ENCODE measurements around the gene TEX54. TPM values are rescaled to one million over a fixed set of nuclear protein-coding genes. Genes with fewer than 3 reads are reported as not detected.

The TEX54 gene
- total RNA-seq = not detected in 2 replicates
- polyA plus RNA-seq = not detected in 2 replicates
- polyA plus RNA-seq (2012) = 0.35 TPM in 1 of 2 replicates, not detected in the other
- not detected in 2 replicates for polyA minus RNA-seq (ENCODE audit: low replicate concordance)

DNA sequence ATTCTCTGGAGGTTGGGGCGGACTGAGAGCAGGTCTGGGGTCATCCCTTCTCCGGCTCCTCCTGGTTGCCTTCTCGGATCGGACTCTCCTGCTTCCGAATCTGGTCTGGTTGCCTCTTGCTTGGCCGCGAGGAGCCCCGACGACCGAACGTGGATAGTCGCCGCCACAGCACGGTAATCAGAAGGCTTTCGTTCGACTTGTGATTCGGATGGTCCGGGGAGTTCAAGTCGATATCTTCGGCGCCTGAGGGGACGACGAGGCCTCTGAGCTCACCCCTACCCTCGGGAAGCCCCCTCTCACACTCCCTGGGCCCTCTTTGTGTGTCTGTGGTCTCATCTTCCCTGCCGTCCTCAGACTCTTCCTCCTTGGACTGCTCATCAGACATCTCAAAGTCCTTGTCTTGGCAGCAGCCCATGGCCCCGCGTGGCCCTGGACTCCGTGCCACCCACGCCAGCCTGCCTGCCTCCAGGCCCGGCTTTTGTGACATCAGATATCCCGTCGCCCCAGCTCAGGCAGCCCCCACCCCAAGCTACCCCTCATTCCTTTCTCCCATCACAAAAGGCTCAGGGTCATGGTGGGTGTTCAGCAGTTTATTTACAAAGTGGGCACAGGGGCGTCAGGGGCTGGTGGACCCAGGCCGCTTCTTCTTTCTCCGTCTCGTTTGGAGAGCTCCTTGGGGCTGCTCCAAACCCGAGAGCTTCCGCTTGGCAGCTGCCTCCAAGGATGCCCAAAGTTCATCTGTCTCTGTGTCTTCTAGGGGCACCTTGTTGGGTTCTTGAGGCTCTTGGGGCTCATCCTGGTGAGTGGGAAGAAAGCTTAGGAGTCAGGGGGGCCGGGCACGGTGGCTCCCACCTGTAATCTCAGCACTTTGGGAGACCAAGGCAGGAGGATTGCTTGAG is at the start of gene TEX54:
TEX54 (minus strand) TSS at position 506 of the 899 bp plus-strand sequence.
- H4K20me1 ChIP-seq (ENCODE audit: control insufficient read depth, extremely low read depth, insufficient read depth, low read length) = no peaks in the 10 kb centered on the region
- peak within 1 kb of the TSS; percentile 79 to 98 (median 92) for H3K4me3 ChIP-seq (replicated peaks in 1 of 4; ENCODE audit: control extremely low read depth in 1 of 4, insufficient read depth in 1 of 4, low read depth in 3 of 4, low read length in 4 of 4)
- H3K27me3 ChIP-seq (ENCODE audit: control insufficient read depth, insufficient read depth, low read length) = no peaks in the 10 kb centered on the region
- H3K9ac ChIP-seq (ENCODE audit: insufficient read depth, low read length) = peak within 1 kb of the TSS; percentile 99
- peak within 1 kb of the TSS; percentile 90 for H3K4me2 ChIP-seq (ENCODE audit: extremely low read depth, insufficient read depth, low read length)
- H2AFZ ChIP-seq (ENCODE audit: low read length) = peak within 1 kb of the TSS; percentile 61
- H3K79me2 ChIP-seq (ENCODE audit: control insufficient read depth, insufficient read depth, low read length) = peaks cover 43% of the 10 kb centered on the region
- peaks cover 6% of the 10 kb centered on the region for H3K4me1 ChIP-seq (ENCODE audit: control insufficient read depth, extremely low read depth, insufficient read depth, low read length)
- TF ChIP-seq, protein P1, sequence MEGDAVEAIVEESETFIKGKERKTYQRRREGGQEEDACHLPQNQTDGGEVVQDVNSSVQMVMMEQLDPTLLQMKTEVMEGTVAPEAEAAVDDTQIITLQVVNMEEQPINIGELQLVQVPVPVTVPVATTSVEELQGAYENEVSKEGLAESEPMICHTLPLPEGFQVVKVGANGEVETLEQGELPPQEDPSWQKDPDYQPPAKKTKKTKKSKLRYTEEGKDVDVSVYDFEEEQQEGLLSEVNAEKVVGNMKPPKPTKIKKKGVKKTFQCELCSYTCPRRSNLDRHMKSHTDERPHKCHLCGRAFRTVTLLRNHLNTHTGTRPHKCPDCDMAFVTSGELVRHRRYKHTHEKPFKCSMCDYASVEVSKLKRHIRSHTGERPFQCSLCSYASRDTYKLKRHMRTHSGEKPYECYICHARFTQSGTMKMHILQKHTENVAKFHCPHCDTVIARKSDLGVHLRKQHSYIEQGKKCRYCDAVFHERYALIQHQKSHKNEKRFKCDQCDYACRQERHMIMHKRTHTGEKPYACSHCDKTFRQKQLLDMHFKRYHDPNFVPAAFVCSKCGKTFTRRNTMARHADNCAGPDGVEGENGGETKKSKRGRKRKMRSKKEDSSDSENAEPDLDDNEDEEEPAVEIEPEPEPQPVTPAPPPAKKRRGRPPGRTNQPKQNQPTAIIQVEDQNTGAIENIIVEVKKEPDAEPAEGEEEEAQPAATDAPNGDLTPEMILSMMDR (conservative IDR thresholded peaks at IDR 0.05 in 1 of 2, IDR thresholded peaks at IDR 0.05 in 1 of 2; ENCODE audit: low read depth in 1 of 2, low read length in 2 of 2) = no peak
- TF ChIP-seq EZH2 (IDR thresholded peaks at IDR 0.05; ENCODE audit: low read length, missing control alignments) = no peak
- peaks cover 21% of the 10 kb centered on the region for H3K36me3 ChIP-seq (ENCODE audit: control insufficient read depth, insufficient read depth, low read length)
- H3K9me3 ChIP-seq (ENCODE audit: control insufficient read depth, insufficient read depth, low read depth, low read length) = no peaks in the 10 kb centered on the region
- peak within 1 kb of the TSS; percentile 99 for H3K27ac ChIP-seq (ENCODE audit: insufficient read depth, low read length)
- peak in 1 of 2 donors; percentile 20 for DNase-seq (ENCODE audit: low read depth in 2 of 2)

DNA sequence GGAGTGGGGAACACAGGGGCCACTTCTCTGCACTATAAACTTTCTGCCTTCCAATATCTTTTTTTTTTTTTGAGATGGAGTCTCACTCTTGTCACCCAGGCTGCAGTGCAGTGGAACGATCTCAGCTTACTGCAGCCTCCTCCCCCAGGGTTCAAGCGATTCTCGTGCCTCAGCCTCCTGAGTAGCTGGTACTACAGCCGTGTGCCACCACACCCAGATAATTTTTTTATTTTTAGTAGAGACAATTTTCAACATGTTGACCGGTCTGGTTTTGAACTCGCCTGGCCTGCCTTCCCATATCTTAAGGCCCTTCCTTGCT is 49.7 kb upstream of the TEX54 start:
- Histone ChIP-seq H3K27ac (ENCODE audit: insufficient read depth, low read length) (peak overlapping the region; percentile 100), H3K36me3 (ENCODE audit: control insufficient read depth, insufficient read depth, low read length) (peaks cover 35% of the 10 kb centered on the region), H4K20me1 (ENCODE audit: control insufficient read depth, extremely low read depth, insufficient read depth, low read length) (peaks cover 2% of the 10 kb centered on the region), H3K4me3 (replicated peaks in 1 of 4; ENCODE audit: control extremely low read depth in 1 of 4, insufficient read depth in 1 of 4, low read depth in 3 of 4, low read length in 4 of 4) (peak overlapping the region; percentile 98 to 100 (median 99)), H3K4me2 (ENCODE audit: extremely low read depth, insufficient read depth, low read length) (peak overlapping the region; percentile 99), H3K27me3 (ENCODE audit: control insufficient read depth, insufficient read depth, low read length) (no peaks in the 10 kb centered on the region), H2AFZ (ENCODE audit: low read length) (no peak overlapping the region), H3K9me3 (ENCODE audit: control insufficient read depth, insufficient read depth, low read depth, low read length) (no peaks in the 10 kb centered on the region), H3K79me2 (ENCODE audit: control insufficient read depth, insufficient read depth, low read length) (peaks cover 59% of the 10 kb centered on the region), H3K4me1 (ENCODE audit: control insufficient read depth, extremely low read depth, insufficient read depth, low read length) (peaks cover 25% of the 10 kb centered on the region), H3K9ac (ENCODE audit: insufficient read depth, low read length) (peak overlapping the region; percentile 55)
- no peak for TF ChIP-seq EZH2 (IDR thresholded peaks at IDR 0.05; ENCODE audit: low read length, missing control alignments)
- TF ChIP-seq, protein P1 (conservative IDR thresholded peaks at IDR 0.05 in 1 of 2, IDR thresholded peaks at IDR 0.05 in 1 of 2; ENCODE audit: low read depth in 1 of 2, low read length in 2 of 2) = no peak
- no peak for DNase-seq (ENCODE audit: low read depth in 2 of 2)

DNA sequence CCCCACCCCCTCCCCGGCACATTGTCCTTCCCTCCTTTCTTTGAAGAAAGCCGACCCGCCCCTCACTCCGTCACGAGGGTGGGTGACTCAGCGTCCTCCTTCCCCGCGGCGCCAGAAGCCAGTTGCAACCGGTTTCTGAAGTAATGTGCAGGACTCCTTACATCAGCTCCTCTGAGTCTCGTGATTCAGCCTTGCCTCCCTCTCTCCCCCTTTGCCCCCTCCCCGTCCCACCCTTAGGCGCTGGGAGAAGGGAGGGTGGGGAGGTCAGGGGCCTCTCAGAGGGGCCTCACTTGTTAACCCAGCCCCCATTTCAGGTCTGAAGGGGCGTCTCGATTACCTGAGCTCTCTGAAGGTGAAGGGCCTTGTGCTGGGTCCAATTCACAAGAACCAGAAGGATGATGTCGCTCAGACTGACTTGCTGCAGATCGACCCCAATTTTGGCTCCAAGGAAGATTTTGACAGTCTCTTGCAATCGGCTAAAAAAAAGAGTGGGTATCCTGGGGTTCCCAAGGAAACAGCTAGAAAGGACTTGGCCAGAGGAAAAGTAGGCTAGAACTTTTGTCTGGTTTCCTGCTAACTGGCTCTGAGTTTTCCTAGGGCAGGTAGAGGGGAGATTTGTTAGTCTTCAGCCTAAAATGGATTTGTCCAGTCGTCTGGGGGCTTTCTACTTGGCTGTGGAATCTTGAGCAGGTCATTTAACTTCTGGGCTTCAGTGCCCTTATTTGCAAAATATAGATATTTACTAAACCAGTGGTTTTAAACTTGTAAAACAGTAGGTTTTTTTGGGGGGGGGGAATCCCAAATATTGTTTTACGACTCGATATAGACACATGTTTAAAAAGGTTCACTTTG is 49.2 kb upstream of the TEX54 start:
- Histone ChIP-seq H4K20me1 (ENCODE audit: control insufficient read depth, extremely low read depth, insufficient read depth, low read length) (peaks cover 2% of the 10 kb centered on the region), H3K4me2 (ENCODE audit: extremely low read depth, insufficient read depth, low read length) (peak overlapping the region; percentile 99), H3K36me3 (ENCODE audit: control insufficient read depth, insufficient read depth, low read length) (peaks cover 31% of the 10 kb centered on the region), H3K9ac (ENCODE audit: insufficient read depth, low read length) (peak overlapping the region; percentile 100), H2AFZ (ENCODE audit: low read length) (no peak overlapping the region), H3K4me1 (ENCODE audit: control insufficient read depth, extremely low read depth, insufficient read depth, low read length) (peaks cover 25% of the 10 kb centered on the region), H3K27ac (ENCODE audit: insufficient read depth, low read length) (peak overlapping the region; percentile 100), H3K79me2 (ENCODE audit: control insufficient read depth, insufficient read depth, low read length) (peaks cover 55% of the 10 kb centered on the region), H3K9me3 (ENCODE audit: control insufficient read depth, insufficient read depth, low read depth, low read length) (no peaks in the 10 kb centered on the region), H3K4me3 (replicated peaks in 1 of 4; ENCODE audit: control extremely low read depth in 1 of 4, insufficient read depth in 1 of 4, low read depth in 3 of 4, low read length in 4 of 4) (peak overlapping the region; percentile 99 to 100 (median 99)), H3K27me3 (ENCODE audit: control insufficient read depth, insufficient read depth, low read length) (no peaks in the 10 kb centered on the region)
- DNase-seq (ENCODE audit: low read depth in 2 of 2) = peak; percentile 95 to 98
- TF ChIP-seq EZH2 (IDR thresholded peaks at IDR 0.05; ENCODE audit: low read length, missing control alignments) = no peak
- TF ChIP-seq, protein P1 (conservative IDR thresholded peaks at IDR 0.05 in 1 of 2, IDR thresholded peaks at IDR 0.05 in 1 of 2; ENCODE audit: low read depth in 1 of 2, low read length in 2 of 2) = no peak

Data from fibroblast of lung (primary cell).